ENCODE measurements around the gene EXOC2. TPM values are rescaled to one million over a fixed set of nuclear protein-coding genes. Genes with fewer than 3 reads are reported as not detected.

Gene EXOC2
- total and polyA plus RNA-seq, 2 of the 13 experiments (the other 11 are each of a cell fraction or from before 2014, with no cell fraction given): 12.6 to 22.9 TPM

- TF ChIP-seq, protein P1, sequence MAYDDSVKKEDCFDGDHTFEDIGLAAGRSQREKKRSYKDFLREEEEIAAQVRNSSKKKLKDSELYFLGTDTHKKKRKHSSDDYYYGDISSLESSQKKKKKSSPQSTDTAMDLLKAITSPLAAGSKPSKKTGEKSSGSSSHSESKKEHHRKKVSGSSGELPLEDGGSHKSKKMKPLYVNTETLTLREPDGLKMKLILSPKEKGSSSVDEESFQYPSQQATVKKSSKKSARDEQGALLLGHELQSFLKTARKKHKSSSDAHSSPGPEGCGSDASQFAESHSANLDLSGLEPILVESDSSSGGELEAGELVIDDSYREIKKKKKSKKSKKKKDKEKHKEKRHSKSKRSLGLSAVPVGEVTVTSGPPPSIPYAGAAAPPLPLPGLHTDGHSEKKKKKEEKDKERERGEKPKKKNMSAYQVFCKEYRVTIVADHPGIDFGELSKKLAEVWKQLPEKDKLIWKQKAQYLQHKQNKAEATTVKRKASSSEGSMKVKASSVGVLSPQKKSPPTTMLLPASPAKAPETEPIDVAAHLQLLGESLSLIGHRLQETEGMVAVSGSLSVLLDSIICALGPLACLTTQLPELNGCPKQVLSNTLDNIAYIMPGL (CRISPR knock-in tag; IDR thresholded peaks at IDR 0.05; ENCODE audit: borderline replicate concordance in 1 of 2, low read depth in 1 of 2): peak; percentile 90 to 97
- TF ChIP-seq, protein P2, sequence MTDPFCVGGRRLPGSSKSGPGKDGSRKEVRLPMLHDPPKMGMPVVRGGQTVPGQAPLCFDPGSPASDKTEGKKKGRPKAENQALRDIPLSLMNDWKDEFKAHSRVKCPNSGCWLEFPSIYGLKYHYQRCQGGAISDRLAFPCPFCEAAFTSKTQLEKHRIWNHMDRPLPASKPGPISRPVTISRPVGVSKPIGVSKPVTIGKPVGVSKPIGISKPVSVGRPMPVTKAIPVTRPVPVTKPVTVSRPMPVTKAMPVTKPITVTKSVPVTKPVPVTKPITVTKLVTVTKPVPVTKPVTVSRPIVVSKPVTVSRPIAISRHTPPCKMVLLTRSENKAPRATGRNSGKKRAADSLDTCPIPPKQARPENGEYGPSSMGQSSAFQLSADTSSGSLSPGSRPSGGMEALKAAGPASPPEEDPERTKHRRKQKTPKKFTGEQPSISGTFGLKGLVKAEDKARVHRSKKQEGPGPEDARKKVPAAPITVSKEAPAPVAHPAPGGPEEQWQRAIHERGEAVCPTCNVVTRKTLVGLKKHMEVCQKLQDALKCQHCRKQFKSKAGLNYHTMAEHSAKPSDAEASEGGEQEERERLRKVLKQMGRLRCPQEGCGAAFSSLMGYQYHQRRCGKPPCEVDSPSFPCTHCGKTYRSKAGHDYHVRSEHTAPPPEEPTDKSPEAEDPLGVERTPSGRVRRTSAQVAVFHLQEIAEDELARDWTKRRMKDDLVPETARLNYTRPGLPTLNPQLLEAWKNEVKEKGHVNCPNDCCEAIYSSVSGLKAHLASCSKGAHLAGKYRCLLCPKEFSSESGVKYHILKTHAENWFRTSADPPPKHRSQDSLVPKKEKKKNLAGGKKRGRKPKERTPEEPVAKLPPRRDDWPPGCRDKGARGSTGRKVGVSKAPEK (CRISPR knock-in tag; IDR thresholded peaks at IDR 0.05; ENCODE audit: borderline replicate concordance): peak; percentile 62; the same call in 1 of the 2 replicates
- TF ChIP-seq ZNF564 (CRISPR knock-in tag; IDR thresholded peaks at IDR 0.05) (peak; percentile 83), SIX4 (CRISPR knock-in tag; IDR thresholded peaks at IDR 0.05) (peak; percentile 81; the same call in 1 of the 2 replicates), XRCC5 (optimal IDR thresholded peaks at IDR 0.05; ENCODE audit: low read length) (peak; percentile 100), ZC3H13 (CRISPR knock-in tag; IDR thresholded peaks at IDR 0.05) (peak; percentile 91; the same call in 1 of the 2 replicates), ZNF704 (CRISPR knock-in tag; IDR thresholded peaks at IDR 0.05; ENCODE audit: borderline replicate concordance) (peak; percentile 75; the same call in 1 of the 2 replicates), SUZ12 (IDR thresholded peaks at IDR 0.05; ENCODE audit: low read depth, low read length) (no peak), GFI1 (CRISPR knock-in tag; IDR thresholded peaks at IDR 0.05; ENCODE audit: borderline replicate concordance) (no peak; the same call in 1 of the 2 replicates), STAG1 (CRISPR knock-in tag; IDR thresholded peaks at IDR 0.05) (0 out of 2 replicates have a peak, but pooled peaks have one; percentile 17), ZNF891 (CRISPR knock-in tag; IDR thresholded peaks at IDR 0.05) (peak; percentile 21; the same call in 1 of the 2 replicates), ZNF543 (CRISPR knock-in tag; IDR thresholded peaks at IDR 0.05) (peak; percentile 92), CTCF (CRISPR knock-in tag; IDR thresholded peaks at IDR 0.05) (no peak), ZSCAN21 (CRISPR knock-in tag; IDR thresholded peaks at IDR 0.05; ENCODE audit: borderline replicate concordance) (peak; percentile 63; the same call in 1 of the 2 replicates), NR2F1 (CRISPR knock-in tag; IDR thresholded peaks at IDR 0.05) (peak in 1 of 2 experiments; percentile 77; a peak in 2 of 4 replicates)
- TF ChIP-seq, protein P3, sequence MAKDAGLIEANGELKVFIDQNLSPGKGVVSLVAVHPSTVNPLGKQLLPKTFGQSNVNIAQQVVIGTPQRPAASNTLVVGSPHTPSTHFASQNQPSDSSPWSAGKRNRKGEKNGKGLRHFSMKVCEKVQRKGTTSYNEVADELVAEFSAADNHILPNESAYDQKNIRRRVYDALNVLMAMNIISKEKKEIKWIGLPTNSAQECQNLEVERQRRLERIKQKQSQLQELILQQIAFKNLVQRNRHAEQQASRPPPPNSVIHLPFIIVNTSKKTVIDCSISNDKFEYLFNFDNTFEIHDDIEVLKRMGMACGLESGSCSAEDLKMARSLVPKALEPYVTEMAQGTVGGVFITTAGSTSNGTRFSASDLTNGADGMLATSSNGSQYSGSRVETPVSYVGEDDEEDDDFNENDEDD (CRISPR knock-in tag; IDR thresholded peaks at IDR 0.05; ENCODE audit: borderline replicate concordance): peak; percentile 88; the same call in 1 of the 2 replicates
- TF ChIP-seq, protein P4, sequence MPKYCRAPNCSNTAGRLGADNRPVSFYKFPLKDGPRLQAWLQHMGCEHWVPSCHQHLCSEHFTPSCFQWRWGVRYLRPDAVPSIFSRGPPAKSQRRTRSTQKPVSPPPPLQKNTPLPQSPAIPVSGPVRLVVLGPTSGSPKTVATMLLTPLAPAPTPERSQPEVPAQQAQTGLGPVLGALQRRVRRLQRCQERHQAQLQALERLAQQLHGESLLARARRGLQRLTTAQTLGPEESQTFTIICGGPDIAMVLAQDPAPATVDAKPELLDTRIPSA (CRISPR knock-in tag; IDR thresholded peaks at IDR 0.05; ENCODE audit: borderline replicate concordance): no peak
Observed at GRCh38 chr6:692858-693722, at the start of gene EXOC2 (continued).

All from HepG2 (cell line).